C4-2B (cell line): ENCODE measurements around the gene BUD13.

Experiments
- ZFX ChIP-seq: fragments of 450-650 bp; IDR thresholded peaks from 2 replicates; pipeline ENCODE4 v1.6.1; 2017
- TF ChIP-seq, protein P1 (sequence below): fragments of 450-650 bp; conservative IDR thresholded peaks from 2 replicates; pipeline ENCODE4 v1.5.1; 2017; ENCODE audit warnings: mild to moderate bottlenecking

DNA sequence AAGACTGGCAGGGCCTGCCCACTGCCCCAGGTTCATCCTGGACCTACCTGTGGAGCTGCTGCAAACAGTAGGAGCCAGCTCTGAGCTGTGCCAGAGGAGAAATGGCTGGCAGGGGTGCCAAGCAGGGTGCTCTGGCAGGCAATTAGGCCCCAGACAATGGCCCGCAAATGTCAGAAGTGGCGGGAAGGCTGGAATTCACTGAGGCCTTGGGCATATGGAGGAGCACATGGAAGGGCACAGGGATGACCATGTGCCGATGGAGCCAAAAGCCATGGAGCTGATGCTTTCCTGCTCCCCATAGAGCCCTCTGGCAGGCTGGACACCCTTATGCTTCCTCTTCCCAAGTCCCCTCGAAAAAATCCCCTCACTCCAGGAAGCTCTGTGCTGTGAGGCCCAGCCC lies 62.0 kb downstream of the BUD13 start:
- TF ChIP-seq, protein P1, sequence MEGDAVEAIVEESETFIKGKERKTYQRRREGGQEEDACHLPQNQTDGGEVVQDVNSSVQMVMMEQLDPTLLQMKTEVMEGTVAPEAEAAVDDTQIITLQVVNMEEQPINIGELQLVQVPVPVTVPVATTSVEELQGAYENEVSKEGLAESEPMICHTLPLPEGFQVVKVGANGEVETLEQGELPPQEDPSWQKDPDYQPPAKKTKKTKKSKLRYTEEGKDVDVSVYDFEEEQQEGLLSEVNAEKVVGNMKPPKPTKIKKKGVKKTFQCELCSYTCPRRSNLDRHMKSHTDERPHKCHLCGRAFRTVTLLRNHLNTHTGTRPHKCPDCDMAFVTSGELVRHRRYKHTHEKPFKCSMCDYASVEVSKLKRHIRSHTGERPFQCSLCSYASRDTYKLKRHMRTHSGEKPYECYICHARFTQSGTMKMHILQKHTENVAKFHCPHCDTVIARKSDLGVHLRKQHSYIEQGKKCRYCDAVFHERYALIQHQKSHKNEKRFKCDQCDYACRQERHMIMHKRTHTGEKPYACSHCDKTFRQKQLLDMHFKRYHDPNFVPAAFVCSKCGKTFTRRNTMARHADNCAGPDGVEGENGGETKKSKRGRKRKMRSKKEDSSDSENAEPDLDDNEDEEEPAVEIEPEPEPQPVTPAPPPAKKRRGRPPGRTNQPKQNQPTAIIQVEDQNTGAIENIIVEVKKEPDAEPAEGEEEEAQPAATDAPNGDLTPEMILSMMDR: no peak
- no peak for TF ChIP-seq ZFX
